COLO668 (cell line): ENCODE data around the gene ITPR1.

ENCODE experiments used
- DNase-seq: peaks from one replicate; lab custom pipeline; 2025; ENCODE audit not compliant: unreplicated experiment; lab: John Stamatoyannopoulos, UW

The ITPR1 gene

DNA sequence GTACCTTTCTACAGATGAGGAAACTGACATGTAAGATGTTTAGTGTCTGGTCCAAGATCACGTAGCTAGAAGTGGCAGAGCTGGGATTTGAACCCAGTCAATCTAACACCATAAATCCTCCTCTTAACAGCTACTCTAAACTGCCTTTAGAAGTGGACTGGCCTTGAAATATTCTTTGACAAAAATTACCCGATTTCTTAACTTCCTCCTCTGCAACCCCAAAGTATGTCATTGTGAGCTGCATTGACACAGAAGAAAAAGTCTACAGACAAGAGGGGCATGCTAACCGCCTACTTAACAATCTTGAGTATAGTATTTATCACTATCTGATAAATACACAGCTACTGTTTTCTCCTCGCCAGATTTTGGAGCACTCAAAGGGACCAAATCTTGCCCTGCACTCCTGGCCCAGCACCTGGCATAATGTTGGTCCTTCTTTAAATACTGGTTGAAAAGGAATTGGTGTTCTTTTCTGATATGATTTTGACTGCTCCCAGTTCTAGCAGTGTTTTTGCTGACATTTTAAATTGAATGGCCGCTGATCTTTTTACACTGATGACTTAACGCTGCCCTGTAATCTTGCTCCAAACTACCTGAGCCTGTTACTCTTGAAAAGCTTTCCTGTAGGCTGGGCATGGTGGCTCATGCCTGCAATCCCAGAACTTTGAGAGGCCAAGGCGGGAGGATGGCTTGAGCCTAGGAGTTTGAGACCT, 36.9 kb downstream of the ITPR1 start:
- DNase-seq: no peak

DNA sequence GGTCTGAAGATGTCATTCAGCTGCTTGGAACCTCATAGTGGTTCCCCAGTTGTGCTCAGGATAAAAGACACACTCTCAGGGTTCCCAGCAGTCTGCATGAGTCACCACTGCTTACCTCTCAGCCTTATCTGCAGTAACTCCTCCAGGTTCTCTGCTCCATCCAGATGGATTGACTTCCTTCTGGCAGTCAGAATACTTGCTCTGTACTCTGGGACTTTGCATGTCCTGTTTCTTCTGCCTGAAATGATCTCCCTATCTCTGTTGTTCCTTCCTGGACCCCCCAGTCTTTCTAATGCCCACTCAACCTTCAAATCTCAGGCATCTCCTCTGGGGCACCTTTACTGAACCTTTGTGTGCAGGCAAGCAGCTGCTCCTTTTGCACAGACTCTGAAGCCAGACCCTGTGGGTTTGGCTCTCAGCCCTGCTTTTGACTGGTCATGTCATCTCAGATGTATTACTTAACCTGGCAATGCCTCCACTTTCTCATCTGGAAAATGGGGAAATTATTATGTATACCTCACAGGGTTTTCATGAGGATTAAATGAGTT, 38.4 kb downstream of the ITPR1 start:
- no peak for DNase-seq

DNA sequence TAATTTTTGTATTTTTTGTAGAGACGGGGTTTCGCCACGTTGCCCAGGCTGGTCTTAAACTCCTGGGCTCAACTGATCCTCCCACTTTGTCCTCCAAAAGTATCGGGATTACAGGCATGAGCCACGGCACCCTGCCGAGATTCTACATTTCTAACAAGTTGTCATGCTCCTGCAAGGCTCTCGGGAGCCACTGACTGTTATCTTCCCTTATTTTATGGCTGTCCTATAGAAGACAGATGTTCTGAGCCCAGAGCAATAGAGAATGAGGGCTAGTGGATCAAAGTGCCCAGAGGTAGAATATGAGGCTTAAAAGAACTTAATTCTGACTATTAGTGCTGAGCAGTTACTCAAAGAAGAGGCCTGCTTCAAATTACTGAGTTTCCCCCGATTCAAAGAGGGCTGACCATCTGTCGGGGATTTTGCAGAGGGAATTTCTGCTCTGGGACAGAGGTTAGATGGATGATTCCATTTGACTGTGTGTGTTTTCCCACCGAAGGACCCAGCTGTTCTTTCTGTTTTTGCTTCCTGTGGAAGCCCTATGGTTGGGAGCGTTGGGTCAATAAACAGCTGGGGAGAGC, 39.5 kb downstream of the ITPR1 start:
- DNase-seq: no peak

DNA sequence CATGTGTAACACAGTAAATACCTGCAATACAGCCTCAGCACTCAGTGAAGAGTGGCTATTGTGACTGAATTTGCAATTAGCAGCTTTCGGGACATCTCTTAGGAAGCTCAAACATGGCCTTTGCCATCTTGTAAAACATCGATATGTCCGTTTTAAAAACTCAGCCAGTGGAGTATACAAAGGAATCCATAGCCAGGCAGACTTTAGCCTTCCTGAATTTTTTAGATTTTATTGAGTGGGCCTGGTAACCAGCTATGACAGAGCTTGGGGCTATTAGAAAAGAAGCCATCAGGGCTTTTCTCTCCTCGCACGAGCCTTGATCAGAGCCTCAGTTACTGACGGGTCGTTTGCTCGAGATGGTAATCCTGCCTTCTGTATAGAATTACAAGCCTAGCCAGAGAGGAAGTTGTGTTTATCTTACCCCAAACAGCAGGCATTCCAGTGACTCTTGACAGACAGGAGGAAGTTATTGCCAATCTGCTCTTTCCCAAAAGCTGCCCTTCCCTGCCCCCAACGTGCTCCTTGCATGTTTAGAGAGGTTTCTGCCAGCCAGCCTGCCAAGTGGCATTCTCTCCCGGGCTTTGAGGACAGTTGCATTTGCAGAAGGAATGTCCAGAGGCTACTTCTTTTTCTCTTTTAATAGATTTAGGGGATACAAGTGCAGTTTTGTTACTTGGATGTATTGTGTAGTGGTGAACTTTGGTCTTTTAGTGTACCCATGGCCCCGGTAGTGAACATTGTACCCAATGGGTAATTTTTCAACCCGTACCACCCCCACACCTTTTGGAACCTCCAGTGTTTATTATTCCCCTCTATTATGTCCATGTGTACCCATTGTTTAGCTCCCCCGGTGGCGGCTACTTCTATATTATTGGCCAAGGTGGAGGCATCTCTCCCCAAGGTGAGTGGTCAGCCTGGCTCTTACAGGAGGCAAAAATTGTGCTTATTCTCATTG, 40.6 kb downstream of the ITPR1 start:
- no peak for DNase-seq

DNA sequence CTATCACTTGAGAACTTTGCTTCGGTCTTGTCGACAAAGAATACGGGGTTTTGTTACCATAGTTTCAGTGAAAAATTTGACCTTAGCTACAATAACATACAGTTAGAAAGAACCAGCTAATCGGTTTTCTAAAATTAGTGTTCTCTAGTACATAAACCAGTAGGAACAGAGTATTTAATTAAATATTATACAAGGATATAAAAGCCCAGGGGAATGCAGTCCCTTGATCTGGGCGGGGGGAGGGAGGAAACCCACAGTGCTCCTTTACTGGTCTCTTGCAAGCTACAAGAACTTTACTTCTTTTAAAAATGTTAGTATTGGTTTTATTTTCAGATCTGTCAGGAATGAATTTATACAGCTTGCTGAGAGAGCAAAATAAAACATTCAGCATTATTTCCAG, 41.8 kb downstream of the ITPR1 start:
- DNase-seq: no peak

DNA sequence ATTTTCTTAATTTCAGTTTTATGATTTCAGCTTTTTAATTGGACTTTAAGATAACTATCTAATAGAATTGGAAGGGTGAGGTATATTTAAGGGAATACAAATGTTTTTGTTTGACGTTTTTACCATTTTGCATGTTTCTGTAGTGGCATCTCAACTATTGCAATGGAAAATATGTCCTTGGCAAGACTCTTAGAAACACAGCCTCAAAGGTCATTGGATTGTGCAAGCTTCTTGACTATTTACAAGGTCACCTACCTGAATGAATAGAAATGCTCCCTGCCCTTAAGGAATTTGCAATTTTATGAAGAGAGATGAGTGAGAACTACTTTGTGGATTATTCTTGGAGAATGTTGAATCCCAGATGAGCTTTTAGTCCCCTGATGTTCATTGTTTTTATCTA, 43.1 kb downstream of the ITPR1 start:
- no peak for DNase-seq

DNA sequence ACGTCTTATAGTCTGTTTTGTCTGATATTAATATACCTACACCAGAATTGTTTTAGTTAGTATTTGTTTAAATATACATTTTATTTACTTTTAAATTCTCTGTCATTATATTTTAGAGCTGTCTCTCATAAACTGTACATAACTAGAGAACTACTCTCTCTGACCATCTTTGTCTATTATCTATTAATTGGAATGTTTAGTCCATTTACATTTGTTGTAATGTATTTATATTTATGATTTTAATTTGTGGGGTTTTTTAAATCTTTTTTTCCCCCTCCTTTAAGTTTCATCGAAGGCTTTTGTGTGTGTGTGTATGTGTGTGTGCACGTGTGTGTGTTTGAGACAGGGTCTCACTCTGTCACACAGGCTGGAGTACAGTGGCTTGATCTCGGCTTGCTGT, 47.1 kb downstream of the ITPR1 start:
- no peak for DNase-seq

DNA sequence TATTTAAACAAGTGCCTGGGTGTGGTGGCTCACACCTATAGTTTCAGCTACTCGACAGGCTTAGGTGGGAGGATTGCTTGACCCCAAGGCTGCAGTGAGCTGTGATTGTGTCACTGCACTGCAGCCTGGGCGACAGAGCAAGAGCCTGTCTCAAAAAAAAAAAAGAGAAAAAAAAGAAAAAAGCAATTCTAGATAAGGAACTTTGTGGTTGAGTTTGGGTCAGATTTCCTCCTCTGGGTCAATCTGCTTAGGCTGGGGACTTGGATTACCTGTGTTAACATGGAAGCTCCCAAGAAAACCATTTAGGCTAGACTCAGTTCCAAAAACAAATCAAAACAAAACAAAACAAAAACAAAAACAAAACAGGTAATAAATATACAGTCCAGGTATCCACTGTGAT, 50.0 kb downstream of the ITPR1 start:
- no peak for DNase-seq

DNA sequence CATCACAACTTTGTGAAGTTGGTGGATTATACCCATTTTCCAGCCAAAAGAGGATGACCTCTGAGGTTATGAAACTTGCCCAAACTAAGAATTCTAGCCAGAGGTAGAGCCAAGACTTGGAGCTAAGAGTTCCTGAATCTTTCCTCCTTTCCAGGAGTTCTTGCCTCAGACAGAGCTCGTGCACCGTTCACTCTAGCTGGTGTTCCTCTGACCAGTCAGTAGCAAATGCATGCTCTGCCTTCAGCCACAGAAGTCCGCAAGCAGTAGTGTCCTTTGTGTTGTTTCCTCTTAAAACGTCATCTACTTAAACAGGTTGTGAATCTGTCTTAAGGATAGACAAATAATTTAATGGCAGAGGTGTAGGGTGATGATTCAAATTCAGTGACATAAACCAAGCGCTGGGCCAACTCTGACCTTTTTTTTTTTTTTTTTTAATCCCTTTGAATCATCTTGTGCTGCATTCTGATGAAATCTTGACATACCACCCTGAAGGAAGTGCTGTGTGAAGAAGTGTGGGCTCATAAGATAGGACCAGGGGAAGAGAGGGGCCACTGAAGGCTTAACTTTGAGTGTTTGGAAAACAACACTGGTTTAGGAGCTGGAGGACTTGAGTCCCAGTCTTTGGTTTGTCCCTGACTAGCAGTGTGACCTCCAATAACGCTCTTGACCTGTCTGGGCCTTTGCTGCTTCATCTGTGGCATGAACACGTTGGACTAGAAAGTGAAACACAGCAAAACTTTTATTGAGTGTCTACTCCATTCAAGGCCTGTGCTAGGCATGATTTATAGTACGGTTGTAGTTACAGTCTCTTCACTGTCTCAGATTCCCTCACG, 53.4 kb downstream of the ITPR1 start:
- no peak for DNase-seq

DNA sequence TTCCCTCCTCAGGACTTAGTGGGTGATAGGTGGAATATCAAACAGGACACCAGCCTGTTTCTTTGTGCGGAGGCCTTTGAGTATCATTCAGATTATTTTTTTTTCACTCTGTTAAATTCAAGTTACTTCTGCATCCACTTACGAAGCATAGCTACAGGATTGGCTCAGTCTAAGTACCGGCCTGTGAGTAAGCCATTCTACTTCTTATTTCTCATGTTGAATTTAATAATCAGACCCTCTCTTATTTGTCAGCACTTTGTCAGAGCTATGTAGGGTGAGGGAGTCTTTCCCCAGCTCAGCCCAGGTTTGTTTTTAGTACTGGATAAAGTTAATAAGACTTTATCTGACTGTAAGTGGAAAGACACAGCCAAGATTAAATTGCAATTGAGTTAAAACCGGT, 54.7 kb downstream of the ITPR1 start:
- no peak for DNase-seq

DNA sequence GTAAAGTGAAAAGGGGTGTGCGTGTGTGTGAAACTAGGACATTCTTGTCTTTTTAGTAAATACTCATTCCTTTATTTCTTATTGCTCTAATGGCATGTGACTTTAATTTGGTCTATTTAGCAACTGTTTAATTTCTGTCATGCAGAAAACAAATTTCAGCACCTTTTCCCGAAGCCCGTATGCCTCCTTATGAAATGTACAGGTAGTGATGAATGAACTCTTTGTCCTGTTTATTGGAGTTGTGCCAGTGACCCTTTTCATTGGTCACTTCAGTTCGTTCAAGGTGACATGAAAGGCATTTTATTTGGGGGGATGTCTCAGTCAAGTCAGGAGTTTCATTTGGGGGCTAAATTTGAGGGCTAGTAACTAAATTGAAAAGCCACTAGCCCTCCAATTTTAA, 55.2 kb downstream of the ITPR1 start:
- DNase-seq: no peak

DNA sequence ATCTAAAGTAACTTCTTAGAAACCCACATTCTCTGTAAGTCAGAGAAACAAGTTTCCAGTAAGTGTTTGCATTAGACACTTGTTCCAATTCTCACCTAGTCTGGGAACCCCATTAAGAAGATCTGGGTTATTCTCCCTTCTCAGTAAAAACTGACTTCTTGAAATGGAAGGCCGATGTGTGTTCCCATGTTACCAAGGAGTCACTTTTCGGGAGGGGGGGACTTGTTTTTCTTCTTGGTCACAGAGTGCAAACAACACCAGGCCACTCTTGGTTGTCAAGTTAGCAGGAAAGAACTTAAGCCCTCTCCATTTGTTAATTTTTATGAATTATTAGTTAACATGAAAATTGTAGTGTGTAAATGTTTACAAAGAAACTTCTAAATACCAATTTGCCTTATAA, 55.6 kb downstream of the ITPR1 start:
- DNase-seq: no peak

DNA sequence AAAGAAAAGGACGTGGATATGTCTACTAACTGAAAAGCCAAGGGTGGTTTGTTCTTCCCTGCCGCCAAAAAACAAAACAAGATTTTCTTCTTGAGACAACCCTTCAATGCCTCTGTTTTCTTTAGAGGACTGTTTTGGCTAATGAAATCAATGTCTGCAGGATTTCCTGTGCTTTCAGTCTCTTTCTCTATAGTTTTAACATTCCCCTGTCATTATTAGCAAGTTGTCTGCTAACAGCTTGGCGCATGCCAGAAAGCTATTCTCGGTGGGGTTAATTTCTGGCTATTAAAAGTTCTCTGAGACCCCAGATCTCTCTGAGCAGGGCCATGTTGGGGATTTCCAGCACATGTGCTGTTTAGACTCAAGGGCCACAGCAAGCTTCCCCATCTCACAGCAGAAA, 56.7 kb downstream of the ITPR1 start:
- no peak for DNase-seq

DNA sequence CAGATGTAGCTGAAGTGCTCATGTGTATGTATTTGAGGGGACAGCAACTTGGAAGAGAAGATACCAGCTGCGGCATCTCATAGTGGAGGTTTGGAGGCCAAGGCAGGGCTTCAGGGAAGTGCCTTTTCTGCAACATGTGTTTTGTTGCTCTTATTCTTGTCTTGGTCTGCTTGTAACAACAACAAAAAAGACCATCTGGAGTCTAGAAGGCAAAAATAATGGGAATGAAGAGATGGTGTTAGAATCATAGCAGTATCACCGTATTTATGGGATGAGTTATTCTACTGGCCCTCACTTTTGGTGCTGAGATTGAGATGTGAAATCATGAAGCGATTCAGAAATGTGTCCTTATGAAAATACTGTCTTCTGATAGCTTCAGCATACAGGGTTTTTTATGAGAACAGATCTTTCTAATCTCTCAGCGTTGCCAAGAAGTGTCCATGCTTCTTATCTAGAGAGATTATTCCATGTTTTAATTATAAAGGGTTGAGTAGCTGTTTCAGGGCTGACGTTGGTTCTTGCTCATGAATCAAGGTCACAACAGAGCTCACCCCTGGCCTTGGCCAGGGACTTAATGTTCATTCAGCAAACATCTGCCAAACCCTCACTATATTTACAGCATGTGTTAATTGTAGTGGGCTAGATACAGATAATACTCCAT, 58.0 kb downstream of the ITPR1 start:
- no peak for DNase-seq

DNA sequence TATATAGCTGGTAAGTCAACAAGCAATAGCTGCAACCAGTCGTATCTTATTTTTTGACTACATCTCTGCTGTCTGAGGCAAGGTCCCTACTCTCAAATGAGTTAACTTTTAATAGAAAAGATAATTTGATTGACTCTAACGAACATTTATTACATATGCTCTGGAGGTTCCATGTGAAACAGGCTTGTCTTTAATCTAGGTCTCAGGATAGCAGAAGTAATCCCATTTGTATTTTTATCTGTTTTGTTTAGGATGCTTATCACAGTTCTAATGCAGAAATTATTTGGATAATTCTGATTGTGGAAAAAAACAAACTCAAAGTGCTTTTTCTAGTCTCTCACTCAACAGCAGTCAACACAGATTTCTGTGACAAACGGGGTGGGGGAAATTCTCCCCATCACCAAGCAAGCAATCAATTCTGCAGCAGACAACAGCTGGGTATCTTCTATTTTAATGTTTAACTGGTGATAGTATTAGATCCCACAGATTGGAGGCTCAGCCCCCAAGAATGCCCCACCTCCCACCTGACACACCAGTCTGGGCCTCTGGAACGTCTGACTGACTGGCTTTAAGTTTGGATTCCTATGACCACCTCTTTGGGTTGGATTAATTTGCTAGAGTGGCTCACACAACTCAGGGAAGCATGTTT, 58.8 kb downstream of the ITPR1 start:
- no peak for DNase-seq

DNA sequence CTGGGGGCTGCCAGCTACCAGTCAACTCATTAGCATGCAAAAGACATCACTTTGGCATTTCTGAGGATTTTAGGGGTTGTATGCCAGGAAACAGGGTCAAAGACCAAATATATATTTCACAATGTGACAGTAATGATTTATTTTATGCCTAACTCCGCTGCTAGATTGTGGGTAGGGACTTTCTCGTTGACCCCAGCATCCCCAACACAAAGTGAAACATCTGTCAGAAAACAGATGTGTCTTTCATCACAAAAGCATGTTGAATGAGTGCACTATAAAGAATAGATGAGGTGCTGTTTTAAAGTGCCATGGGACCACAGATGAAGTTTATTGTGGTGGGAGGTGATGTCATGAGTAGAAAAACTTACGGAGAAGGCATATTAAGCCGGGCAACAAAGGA, 59.7 kb downstream of the ITPR1 start:
- DNase-seq: no peak

DNA sequence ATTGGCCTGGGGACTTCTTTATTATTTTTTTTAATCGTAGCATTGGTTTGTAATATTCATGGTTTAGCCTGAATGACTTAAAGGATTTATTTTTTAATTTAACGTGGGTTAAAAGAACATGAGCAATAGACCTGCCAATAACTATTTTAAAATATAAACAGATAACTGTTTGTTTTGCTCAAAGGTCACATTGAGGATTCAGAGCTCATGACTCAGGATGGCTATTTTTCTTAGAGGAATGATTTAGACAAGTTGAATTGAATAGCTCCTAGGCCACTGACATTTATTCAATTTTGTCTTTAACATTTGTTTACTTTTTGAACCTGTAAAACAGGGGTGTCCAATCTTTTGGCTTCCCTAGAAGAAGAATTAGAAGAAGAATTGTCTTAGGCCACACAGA, 68.5 kb downstream of the ITPR1 start:
- DNase-seq: no peak

DNA sequence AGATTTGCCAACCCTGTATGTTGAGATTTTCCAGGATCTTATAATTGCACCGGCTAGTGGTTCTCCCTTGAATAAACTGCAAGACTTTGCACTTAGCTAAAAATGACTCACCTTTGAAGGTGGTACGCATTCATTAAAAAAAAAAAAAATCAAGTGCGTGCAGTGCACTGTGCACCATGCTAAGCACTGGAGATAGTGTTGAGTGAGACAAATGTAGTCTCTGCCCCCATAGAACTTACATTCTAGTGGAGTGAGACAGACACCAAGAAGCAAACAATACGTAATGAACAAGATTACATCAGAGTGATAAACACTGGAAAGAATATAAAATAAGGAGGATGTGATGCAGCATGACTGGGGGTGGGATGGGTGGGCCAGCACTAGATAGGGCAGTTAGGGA, 69.4 kb downstream of the ITPR1 start:
- DNase-seq: no peak

DNA sequence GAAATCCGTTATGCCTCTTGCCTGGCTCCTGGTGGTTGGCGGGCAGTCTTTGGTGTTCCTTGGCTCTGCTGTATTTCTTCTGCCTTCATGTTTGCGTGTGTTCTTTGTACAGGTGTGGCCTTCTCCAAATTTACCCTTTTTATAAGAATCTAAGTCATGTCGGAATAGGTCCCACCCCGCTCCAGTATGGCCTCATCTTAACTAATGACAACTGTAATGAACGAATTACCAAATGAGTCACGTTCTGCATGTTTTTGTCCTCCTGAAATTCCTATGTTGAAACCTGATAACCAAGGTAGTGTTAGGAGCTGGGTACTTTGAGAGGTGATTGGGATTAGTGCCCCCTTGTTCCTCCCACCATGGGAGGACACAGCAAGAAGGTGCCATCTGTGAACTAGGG, 71.1 kb downstream of the ITPR1 start:
- DNase-seq: no peak
